Activated CD8-positive, alpha-beta memory T cell treated with anti-CD3 and anti-CD28 coated beads, Interleukin-2, amount 50 U/mL, for 24 hours (primary cell): ENCODE results near the gene SCD5.

Source experiments
- DNase-seq: peaks from one replicate; pipeline ENCODE4 v3.0.0-alpha.2; 2020; ENCODE audit errors: extremely low read depth

The SCD5 gene

DNA sequence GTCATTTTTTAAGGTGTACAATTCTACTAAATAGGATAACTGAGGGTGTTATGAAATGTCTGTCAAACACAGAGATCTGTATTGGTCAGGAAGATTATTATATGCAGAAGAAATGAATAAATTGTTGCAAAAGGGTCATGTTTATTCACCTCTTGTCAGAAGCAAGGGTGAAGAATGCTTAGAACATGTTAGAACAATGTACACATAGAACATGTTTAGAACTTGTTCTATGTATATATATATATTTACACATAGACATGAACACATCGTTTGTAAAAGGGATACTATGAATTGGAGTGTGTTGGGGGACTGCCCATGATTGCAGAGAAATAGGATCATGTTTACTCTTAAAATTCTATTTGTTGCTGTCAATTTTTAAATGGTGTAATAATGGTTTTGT, 208.8 kb downstream of the SCD5 start:
- DNase-seq: no peak

DNA sequence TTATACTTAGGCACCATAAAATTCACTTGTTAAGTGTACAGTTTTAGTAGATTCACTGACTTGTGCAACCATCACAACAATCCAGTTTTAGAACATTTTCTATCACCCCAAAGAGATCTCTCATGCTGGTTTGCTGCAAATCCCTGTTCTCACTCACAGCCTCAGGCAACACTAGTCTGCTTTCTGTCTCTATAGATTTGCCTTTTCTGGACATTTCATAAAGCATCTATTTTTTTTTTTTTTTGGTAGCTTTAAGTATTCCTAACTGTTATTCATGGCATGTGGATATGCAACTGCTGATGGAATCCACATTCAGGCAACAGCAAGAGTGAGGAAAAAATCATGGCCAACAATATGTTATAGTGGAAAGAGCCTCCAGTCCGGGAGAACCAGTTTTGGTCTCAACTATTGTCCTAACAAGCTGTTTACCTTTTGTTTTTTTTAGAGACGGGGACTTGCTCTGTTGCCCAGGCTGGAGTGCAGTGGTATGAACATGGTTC, 209.8 kb downstream of the SCD5 start:
- no peak for DNase-seq

- no peak for DNase-seq
Measured at GRCh38 chr4:82587826-82588540, 210.6 kb downstream of the SCD5 start.

DNA sequence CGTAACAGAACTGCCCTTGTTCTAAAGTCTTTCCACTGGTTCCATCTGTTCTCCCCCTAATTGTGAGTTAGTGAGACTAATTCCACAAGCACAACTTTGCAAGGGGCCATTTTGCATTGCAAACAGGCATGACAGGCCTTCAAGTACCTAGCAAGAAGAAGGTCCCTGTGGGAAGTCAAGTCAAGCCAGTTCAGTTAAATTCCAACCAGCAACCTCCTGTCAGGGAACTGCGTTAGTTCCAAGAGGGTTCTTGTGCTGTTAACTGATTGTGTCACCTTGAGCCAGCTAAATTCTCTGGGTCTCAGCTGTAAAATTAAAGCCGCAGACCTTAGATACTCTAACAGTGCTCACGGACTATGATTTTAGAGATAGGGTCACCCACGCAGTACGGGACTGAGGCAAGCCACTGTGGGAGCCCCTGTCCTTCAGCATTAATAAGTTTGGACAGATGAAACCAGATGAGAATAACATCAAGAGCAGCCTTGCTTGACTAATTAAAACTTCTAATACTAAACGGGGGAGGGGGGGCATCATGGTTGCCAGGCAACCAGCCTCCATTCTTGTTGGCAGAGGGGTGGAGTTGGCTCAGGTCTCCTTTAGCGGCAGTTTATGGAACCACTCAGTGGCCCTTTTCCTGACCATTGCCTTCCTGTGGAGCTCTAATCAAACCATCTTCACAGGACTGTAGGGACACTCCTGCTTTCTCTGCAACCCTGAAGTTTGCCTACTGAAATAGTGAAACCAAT, 212.7 kb downstream of the SCD5 start:
- no peak for DNase-seq

- no peak for DNase-seq
Measured at GRCh38 chr4:82584931-82585330, 213.7 kb downstream of the SCD5 start.

- no peak for DNase-seq
Measured at GRCh38 chr4:82583897-82584587, 214.6 kb downstream of the SCD5 start.

GRCh38 chr4:82579932-82580331, 218.7 kb downstream of the SCD5 start:
- no peak for DNase-seq
